Trophoblast cell (in vitro differentiated cells and primary cell): ENCODE results near the gene FRMD4A.

Source experiments
- DNase-seq, 2 donors: peaks; one replicate each; pipeline ENCODE4 v3.0.0-alpha.2; 2016
- H2AFZ ChIP-seq: 2 replicates; pipeline ENCODE4 v1.6.1; 2013; ENCODE audit warnings: low read length, moderate library complexity, mild to moderate bottlenecking; ENCODE audit not compliant: insufficient read depth, poor library complexity
- H2AK5ac ChIP-seq: 2 replicates; pipeline ENCODE4 v1.6.1; 2013; ENCODE audit warnings: mild to moderate bottlenecking, low read length
- H2BK120ac ChIP-seq: 2 replicates; pipeline ENCODE4 v1.6.1; 2013; ENCODE audit warnings: low read length, mild to moderate bottlenecking, moderate library complexity; ENCODE audit not compliant: insufficient read depth, poor library complexity
- H2BK12ac ChIP-seq: 2 replicates; pipeline ENCODE4 v1.6.1; 2013; ENCODE audit warnings: mild to moderate bottlenecking, low read length, moderate library complexity
- H2BK5ac ChIP-seq: 2 replicates; pipeline ENCODE4 v1.6.1; 2013; ENCODE audit warnings: low read length, low read depth, moderate library complexity, mild to moderate bottlenecking; ENCODE audit not compliant: poor library complexity
- H3K14ac ChIP-seq: 2 replicates; pipeline ENCODE4 v1.6.1; 2013; ENCODE audit warnings: mild to moderate bottlenecking, low read length
- H3K18ac ChIP-seq: 2 replicates; pipeline ENCODE4 v1.6.1; 2013; ENCODE audit warnings: mild to moderate bottlenecking, low read length
- H3K23ac ChIP-seq: 2 replicates; pipeline ENCODE4 v1.6.1; 2013; ENCODE audit warnings: low read length
- H3K27ac ChIP-seq: 2 replicates; pipeline ENCODE4 v1.5.1; 2013; ENCODE audit warnings: low read depth, mild to moderate bottlenecking, inconsistent platforms, low read length, moderate library complexity
- H3K27me3 ChIP-seq: 2 replicates; pipeline ENCODE4 v1.6.1; 2013; ENCODE audit warnings: inconsistent platforms, mild to moderate bottlenecking, low read length, moderate library complexity; ENCODE audit not compliant: insufficient read depth
- H3K36me3 ChIP-seq, 2 experiments: 1 replicate in 1 of 2; 2 replicates in 1 of 2; pipeline ENCODE4 v1.6.1; 2013; ENCODE audit warnings: low read length in 2 of 2, mild to moderate bottlenecking in 2 of 2, moderate library complexity in 1 of 2; ENCODE audit not compliant: insufficient read depth in 2 of 2, control insufficient read depth in 1 of 2
- H3K4ac ChIP-seq: 2 replicates; pipeline ENCODE4 v1.6.1; 2013; ENCODE audit warnings: low read depth, mild to moderate bottlenecking, low read length, moderate library complexity
- H3K4me1 ChIP-seq, 2 experiments: 1 replicate in 1 of 2; 2 replicates in 1 of 2; pipeline ENCODE4 v1.6.1; 2013; ENCODE audit warnings: low read length in 2 of 2, mild to moderate bottlenecking in 2 of 2, moderate library complexity in 1 of 2; ENCODE audit not compliant: insufficient read depth in 2 of 2, control insufficient read depth in 1 of 2
- H3K4me2 ChIP-seq: 2 replicates; pipeline ENCODE4 v1.6.1; 2013; ENCODE audit warnings: inconsistent platforms, mild to moderate bottlenecking, low read length, moderate library complexity
- H3K4me3 ChIP-seq: 2 replicates; pipeline ENCODE4 v1.5.1; 2013; ENCODE audit warnings: mild to moderate bottlenecking, low read depth, low read length, inconsistent platforms
- H3K79me1 ChIP-seq: one replicate; pipeline ENCODE4 v1.6.1; 2013; ENCODE audit warnings: low read length
- H3K79me2 ChIP-seq: 2 replicates; pipeline ENCODE4 v1.6.1; 2013; ENCODE audit warnings: low read length, mild to moderate bottlenecking; ENCODE audit not compliant: control insufficient read depth, insufficient read depth, poor library complexity
- H3K9ac ChIP-seq: 2 replicates; pipeline ENCODE4 v1.6.1; 2013; ENCODE audit warnings: mild to moderate bottlenecking, low read length
- H3K9me3 ChIP-seq: 2 replicates; pipeline ENCODE4 v1.6.1; 2013; ENCODE audit warnings: low read depth, mild to moderate bottlenecking, control low read depth, inconsistent platforms, low read length; ENCODE audit not compliant: insufficient read depth
- H4K12ac ChIP-seq: 2 replicates; pipeline ENCODE4 v1.6.1; 2013; ENCODE audit warnings: low read depth, mild to moderate bottlenecking, low read length, moderate library complexity
- H4K8ac ChIP-seq: 2 replicates; pipeline ENCODE4 v1.6.1; 2013; ENCODE audit warnings: low read depth, mild to moderate bottlenecking, low read length, moderate library complexity
- H4K91ac ChIP-seq: one replicate; pipeline ENCODE4 v1.6.1; 2013; ENCODE audit warnings: low read depth, mild to moderate bottlenecking, low read length, moderate library complexity
- WGBS: extraction: QIAGEN DNeasy Blood & Tissue Kit; methylation state at CpG from one replicate; pipeline ENCODE4 v1.1.7; 2013; ENCODE audit warnings: missing lambda C conversion rate; ENCODE audit not compliant: insufficient read length, insufficient coverage; ENCODE audit errors: extremely low coverage; 5-methylcytosine and 5-hydroxymethylcytosine counted together

The FRMD4A gene

DNA sequence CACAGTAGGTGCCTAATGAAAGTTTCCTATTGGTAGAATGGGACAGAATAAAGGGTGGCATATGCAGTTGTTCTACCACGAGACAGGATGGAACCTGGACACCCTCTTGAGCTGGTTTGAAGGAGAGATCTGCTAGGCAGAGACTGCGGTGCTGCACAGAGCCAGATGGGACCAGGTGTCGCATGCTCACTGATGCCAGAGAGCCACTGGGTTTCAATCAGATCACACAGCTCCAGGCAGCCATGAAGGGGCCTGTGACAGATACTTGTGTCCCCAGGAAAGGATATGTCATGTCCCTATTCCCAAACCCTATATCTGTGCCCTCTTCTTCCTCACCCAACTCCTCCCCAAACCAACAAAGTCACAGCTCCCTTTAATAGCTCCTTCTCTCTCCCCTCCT is 508.2 kb downstream of the FRMD4A start:
- Histone ChIP-seq H3K23ac (no peak overlapping the region), H3K9ac (no peak overlapping the region), H4K8ac (no peak overlapping the region), H4K12ac (no peak overlapping the region), H3K4ac (no peak overlapping the region), H3K27me3 (no peaks in the 10 kb centered on the region), H3K9me3 (no peaks in the 10 kb centered on the region), H4K91ac (no peak overlapping the region), H3K4me2 (no peak overlapping the region), H2BK12ac (no peak overlapping the region), H2AK5ac (no peak overlapping the region), H3K79me2 (no peaks in the 10 kb centered on the region), H3K14ac (no peak overlapping the region), H3K79me1 (no peaks in the 10 kb centered on the region), H2AFZ (no peak overlapping the region), H3K18ac (no peak overlapping the region), H3K4me1 (peaks cover 0 to 5% of the 10 kb centered on the region in 2 experiments), H3K4me3 (no peak overlapping the region), H3K27ac (no peak overlapping the region), H2BK5ac (no peak overlapping the region), H3K36me3 (no peaks in the 10 kb centered on the region), H2BK120ac (no peak overlapping the region)
- DNase-seq = no peak
- no CpG with 5 or more reads among the region's 3 CpGs for WGBS

DNA sequence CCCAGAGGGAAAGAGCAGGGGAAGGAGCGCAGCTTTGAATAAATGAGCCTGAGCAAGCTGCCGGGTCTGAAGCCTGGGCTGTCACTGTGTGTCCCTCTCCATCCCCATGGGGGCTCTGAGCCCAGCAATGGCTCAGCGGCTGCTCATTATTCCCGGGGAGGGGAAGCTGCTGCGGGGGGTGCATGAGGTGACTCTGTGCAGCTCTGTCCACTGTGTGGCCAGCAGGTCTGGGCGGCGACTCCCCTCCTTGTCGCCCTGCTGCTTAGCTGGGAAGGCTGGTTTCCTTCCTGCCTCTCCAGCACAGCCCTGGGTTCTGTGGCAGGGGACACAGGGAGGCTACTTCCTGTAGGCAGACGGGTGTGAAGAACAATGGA is 509.8 kb downstream of the FRMD4A start:
- Histone ChIP-seq H3K9ac (no peak overlapping the region), H3K27me3 (no peaks in the 10 kb centered on the region), H3K14ac (no peak overlapping the region), H4K8ac (no peak overlapping the region), H3K18ac (no peak overlapping the region), H3K79me2 (no peaks in the 10 kb centered on the region), H2BK5ac (no peak overlapping the region), H4K12ac (no peak overlapping the region), H2AFZ (no peak overlapping the region), H3K27ac (no peak overlapping the region), H3K4ac (no peak overlapping the region), H3K23ac (no peak overlapping the region), H3K79me1 (no peaks in the 10 kb centered on the region), H2BK12ac (no peak overlapping the region), H2BK120ac (no peak overlapping the region), H3K4me2 (no peak overlapping the region), H2AK5ac (no peak overlapping the region), H4K91ac (no peak overlapping the region), H3K9me3 (peaks cover 2% of the 10 kb centered on the region), H3K4me1 (peaks cover 0 to 5% of the 10 kb centered on the region in 2 experiments), H3K36me3 (peaks cover 0 to 2% of the 10 kb centered on the region in 2 experiments), H3K4me3 (no peak overlapping the region)
- no peak for DNase-seq
- WGBS = no CpG with 5 or more reads among the region's 9 CpGs

DNA sequence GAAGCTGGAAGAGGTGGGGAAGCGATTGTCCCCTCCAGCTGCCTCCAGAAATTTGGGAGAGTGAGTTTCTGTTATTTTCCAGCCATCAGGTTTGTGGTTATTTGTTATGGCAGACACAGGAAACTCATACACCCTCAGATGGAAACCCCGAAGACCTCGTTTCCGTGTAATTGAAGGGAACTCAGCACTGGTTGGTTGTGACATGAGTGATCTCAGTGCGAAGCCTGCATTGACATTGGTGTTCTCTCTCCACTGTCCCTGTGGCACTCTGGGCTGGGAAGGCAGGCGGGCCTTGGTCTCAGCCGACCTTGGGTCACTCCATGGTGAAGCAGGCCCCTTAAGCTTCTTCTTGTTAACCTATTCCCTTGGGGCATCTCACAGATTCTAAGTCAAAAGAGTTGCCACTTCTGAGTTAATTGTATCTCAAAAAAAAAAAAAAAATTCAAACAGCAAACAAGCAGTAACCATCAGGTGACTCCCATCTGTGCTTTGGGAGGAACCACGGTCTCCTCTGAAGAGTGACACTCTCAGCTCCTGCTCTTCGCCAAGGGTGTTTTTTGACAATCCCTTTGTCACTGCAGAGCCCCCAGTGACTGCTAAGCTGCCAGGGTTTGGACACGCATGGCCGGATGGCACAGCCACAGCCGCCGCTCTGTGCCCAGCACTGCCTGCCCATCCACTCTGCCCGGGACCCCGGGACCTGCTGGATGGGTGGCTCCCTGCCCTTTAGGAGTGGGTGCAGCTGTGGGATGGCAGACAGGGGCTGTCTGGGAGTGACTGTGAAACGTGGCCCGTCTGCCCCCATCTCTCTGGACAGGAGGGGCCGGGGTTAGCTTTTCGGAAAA is 510.4 kb downstream of the FRMD4A start:
- Histone ChIP-seq H3K23ac (no peak overlapping the region), H3K36me3 (peaks cover 0 to 2% of the 10 kb centered on the region in 2 experiments), H3K4me3 (no peak overlapping the region), H2BK120ac (no peak overlapping the region), H4K8ac (no peak overlapping the region), H3K9ac (no peak overlapping the region), H3K9me3 (peaks cover 2% of the 10 kb centered on the region), H3K4me2 (no peak overlapping the region), H3K4ac (no peak overlapping the region), H2AFZ (no peak overlapping the region), H3K79me1 (no peaks in the 10 kb centered on the region), H3K79me2 (no peaks in the 10 kb centered on the region), H4K12ac (no peak overlapping the region), H2BK5ac (no peak overlapping the region), H3K14ac (no peak overlapping the region), H3K27me3 (no peaks in the 10 kb centered on the region), H3K27ac (no peak overlapping the region), H2BK12ac (no peak overlapping the region), H2AK5ac (no peak overlapping the region), H3K4me1 (peaks cover 0 to 5% of the 10 kb centered on the region in 2 experiments), H4K91ac (no peak overlapping the region), H3K18ac (no peak overlapping the region)
- DNase-seq = no peak
- WGBS = no CpG with 5 or more reads among the region's 19 CpGs

DNA sequence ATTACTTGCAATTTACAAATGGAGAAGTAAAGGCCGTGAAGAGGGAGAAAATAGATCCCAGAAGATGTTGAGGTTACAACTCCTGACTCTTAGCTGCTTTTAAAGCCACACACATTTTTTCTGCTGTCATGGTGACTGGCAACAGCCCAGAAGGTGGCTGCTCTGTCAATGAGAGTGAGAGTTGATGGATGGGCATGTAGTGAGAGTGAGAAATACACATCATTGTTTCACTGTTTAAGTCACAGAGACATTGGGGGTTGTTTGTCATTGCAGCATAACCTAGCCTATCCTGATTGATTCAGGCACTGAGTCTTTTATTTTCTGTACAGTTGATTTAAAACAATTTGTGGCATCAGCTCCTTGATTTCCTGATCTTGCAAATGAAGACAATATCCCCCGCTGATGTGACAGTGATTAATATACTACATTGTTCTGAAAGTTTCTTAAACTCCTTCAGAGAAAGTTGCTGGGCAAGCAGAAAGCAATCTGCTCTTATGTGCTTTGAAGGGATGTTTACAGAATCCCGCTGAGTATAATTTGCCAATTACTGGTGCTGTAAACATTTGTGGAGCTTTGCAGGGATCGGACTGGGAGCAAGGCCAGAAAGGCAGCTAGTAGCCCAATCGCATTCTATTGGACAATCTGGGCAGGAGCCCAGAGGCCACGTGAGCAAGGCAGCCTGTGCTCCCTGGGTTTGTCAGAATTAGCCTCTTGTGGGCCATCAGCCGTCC is 514.4 kb downstream of the FRMD4A start:
- no peak overlapping the region for H2AK5ac ChIP-seq
- H3K4me1 ChIP-seq = peaks cover 0 to 5% of the 10 kb centered on the region in 2 experiments
- no peak overlapping the region for H3K23ac ChIP-seq
- peaks cover 2% of the 10 kb centered on the region for H3K9me3 ChIP-seq
- H2AFZ ChIP-seq = no peak overlapping the region
- WGBS = no CpG with 5 or more reads among the region's 7 CpGs
- no peak overlapping the region for H2BK5ac ChIP-seq
- no peak overlapping the region for H4K12ac ChIP-seq
- H4K8ac ChIP-seq = no peak overlapping the region
- H3K27ac ChIP-seq = no peak overlapping the region
- H3K27me3 ChIP-seq = no peaks in the 10 kb centered on the region
- no peaks in the 10 kb centered on the region for H3K79me2 ChIP-seq
- H3K79me1 ChIP-seq = no peaks in the 10 kb centered on the region
- no peak overlapping the region for H3K4ac ChIP-seq
- no peak overlapping the region for H3K14ac ChIP-seq
- no peak for DNase-seq
- H3K18ac ChIP-seq = no peak overlapping the region
- H3K36me3 ChIP-seq = peaks cover 0 to 2% of the 10 kb centered on the region in 2 experiments
- H3K4me2 ChIP-seq = no peak overlapping the region
- no peak overlapping the region for H3K9ac ChIP-seq
- H2BK120ac ChIP-seq = no peak overlapping the region
- H2BK12ac ChIP-seq = no peak overlapping the region
- H3K4me3 ChIP-seq = no peak overlapping the region
- H4K91ac ChIP-seq = no peak overlapping the region
